A673 (cell line): ENCODE data around the gene IGLL5.

Experiments
- EZH2 ChIP-seq: fragments of 200-600 bp; sonication (generic); IDR thresholded peaks from 2 replicates; pipeline ENCODE4 v1.6.1; 2017; ENCODE audit warnings: borderline replicate concordance, low read depth, mild to moderate bottlenecking, mixed read lengths, antibody characterized with exemption, low read length; ENCODE audit not compliant: poor library complexity, severe bottlenecking
- TF ChIP-seq, protein P1 (sequence below): fragments of 300-800, 200-600 bp; sonication (generic); conservative IDR thresholded peaks from 2 replicates; pipeline ENCODE4 v1.5.1; 2017; ENCODE audit warnings: low read depth, mild to moderate bottlenecking, antibody characterized with exemption, low read length, moderate library complexity, mixed read lengths

DNA sequence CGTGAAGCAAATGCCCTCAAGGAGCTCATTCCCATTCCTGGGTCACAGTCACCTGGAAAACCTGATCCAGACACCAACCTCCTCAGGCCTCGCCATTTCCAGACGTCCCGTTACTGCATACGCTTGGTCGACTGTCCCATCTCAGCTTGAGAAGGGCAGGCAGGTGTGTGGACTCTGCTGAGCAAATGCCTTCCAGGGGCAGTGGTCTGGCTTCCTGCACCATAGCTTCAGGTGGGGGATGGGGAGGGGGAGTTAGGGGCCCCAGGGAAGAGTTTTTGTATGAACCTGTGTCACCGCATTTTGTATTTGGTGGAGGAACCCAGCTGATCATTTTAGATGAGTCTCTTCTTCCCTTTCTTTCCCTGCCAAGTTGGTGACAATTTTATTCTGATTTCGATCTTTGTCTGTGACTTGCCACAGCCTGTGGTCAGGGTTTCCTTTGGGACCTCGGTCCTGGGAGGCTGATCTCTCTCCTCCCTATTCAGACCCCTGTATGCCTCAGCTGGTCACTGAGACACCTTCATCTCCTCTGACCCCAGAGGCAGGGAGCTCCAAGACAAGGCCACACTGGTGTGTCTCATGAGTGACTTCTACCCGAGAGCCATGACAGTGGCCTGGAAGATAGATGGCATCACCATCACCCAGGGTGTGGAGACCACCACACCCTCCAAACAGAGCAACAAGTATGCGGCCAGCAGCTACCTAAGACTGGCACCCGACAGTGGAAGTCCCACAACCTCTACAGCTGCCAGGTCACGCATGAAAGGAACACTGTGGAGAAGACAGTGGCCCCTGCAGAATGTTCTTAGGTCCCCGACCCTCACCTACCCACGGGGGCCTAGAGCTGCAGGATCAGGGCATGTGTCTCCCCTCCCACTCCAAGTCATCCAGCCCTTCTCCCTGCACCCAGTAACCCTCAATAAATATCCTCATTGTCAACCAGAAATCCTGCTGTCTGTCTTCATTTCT lies 22.9 kb downstream of the IGLL5 start:
- TF ChIP-seq, protein P1, sequence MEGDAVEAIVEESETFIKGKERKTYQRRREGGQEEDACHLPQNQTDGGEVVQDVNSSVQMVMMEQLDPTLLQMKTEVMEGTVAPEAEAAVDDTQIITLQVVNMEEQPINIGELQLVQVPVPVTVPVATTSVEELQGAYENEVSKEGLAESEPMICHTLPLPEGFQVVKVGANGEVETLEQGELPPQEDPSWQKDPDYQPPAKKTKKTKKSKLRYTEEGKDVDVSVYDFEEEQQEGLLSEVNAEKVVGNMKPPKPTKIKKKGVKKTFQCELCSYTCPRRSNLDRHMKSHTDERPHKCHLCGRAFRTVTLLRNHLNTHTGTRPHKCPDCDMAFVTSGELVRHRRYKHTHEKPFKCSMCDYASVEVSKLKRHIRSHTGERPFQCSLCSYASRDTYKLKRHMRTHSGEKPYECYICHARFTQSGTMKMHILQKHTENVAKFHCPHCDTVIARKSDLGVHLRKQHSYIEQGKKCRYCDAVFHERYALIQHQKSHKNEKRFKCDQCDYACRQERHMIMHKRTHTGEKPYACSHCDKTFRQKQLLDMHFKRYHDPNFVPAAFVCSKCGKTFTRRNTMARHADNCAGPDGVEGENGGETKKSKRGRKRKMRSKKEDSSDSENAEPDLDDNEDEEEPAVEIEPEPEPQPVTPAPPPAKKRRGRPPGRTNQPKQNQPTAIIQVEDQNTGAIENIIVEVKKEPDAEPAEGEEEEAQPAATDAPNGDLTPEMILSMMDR = no peak
- no peak for TF ChIP-seq EZH2
